Fibroblast of lung (primary cell): Measurements from ENCODE around the gene GPR62. TPM values are rescaled to one million over a fixed set of nuclear protein-coding genes. Genes with fewer than 3 reads are reported as not detected.

Experiments
- DNase-seq, 2 donors: peaks; one replicate each; pipeline versions ENCODE4 v3.0.0 to v3.0.0-alpha.2; 2010; ENCODE audit warnings: low read depth in 2 of 2
- H2AFZ ChIP-seq: 2 replicates; pipeline ENCODE4 v1.5.1; 2012; ENCODE audit warnings: low read length, control low read depth, inconsistent platforms
- H3K27ac ChIP-seq: 2 replicates; pipeline ENCODE4 v1.5.1; 2011; ENCODE audit warnings: low read length, control low read depth; ENCODE audit not compliant: insufficient read depth
- H3K27me3 ChIP-seq: 2 replicates; pipeline ENCODE4 v1.5.1; 2011; ENCODE audit warnings: mild to moderate bottlenecking, low read length; ENCODE audit not compliant: control insufficient read depth, insufficient read depth
- H3K36me3 ChIP-seq: 2 replicates; pipeline ENCODE4 v1.5.1; 2011; ENCODE audit warnings: low read length; ENCODE audit not compliant: control insufficient read depth, insufficient read depth
- H3K4me1 ChIP-seq: 2 replicates; pipeline ENCODE4 v1.5.1; 2011; ENCODE audit warnings: low read length; ENCODE audit not compliant: control insufficient read depth, insufficient read depth; ENCODE audit errors: extremely low read depth
- H3K4me2 ChIP-seq: 2 replicates; pipeline ENCODE4 v1.5.1; 2011; ENCODE audit warnings: low read length, control low read depth; ENCODE audit not compliant: insufficient read depth; ENCODE audit errors: extremely low read depth
- H3K4me3 ChIP-seq, 4 experiments: fragments of 200-600 bp in 1 of 4; sonication (generic) in 1 of 4; replicated peaks in 1 of 4; 2 replicates each; pipeline ENCODE4 v1.5.1; 2011 to 2016; ENCODE audit warnings: low read length in 4 of 4, low read depth in 3 of 4, mild to moderate bottlenecking in 3 of 4, control low read depth in 2 of 4, inconsistent platforms in 1 of 4, mixed read lengths in 1 of 4; ENCODE audit not compliant: insufficient read depth in 1 of 4; ENCODE audit errors: control extremely low read depth in 1 of 4
- H3K79me2 ChIP-seq: 2 replicates; pipeline ENCODE4 v1.5.1; 2012; ENCODE audit warnings: mild to moderate bottlenecking, low read length, inconsistent platforms; ENCODE audit not compliant: control insufficient read depth, insufficient read depth
- H3K9ac ChIP-seq: 2 replicates; pipeline ENCODE4 v1.5.1; 2011; ENCODE audit warnings: mild to moderate bottlenecking, low read length, control low read depth; ENCODE audit not compliant: insufficient read depth
- H3K9me3 ChIP-seq: 2 replicates; pipeline ENCODE4 v1.5.1; 2012; ENCODE audit warnings: low read depth, low read length; ENCODE audit not compliant: control insufficient read depth, insufficient read depth
- H4K20me1 ChIP-seq: 2 replicates; pipeline ENCODE4 v1.5.1; 2011; ENCODE audit warnings: low read length; ENCODE audit not compliant: control insufficient read depth, insufficient read depth; ENCODE audit errors: extremely low read depth
- EZH2 ChIP-seq: IDR thresholded peaks from 2 replicates; pipeline ENCODE4 v1.5.1; 2012; ENCODE audit warnings: low read length, control low read depth, mild to moderate bottlenecking; ENCODE audit errors: missing control alignments
- polyA plus RNA-seq, 2 donors: library from polyadenylated mRNA; depleted of rRNA in 1 of 2; stranded (reverse) in 1 of 2; unstranded in 1 of 2; fragments of >200 nt; gene quantifications; 2 replicates each; pipeline ENCODE4 v1.2.1, GENCODE V29; 2011 to 2012; ENCODE audit warnings: missing spikeins in 1 of 2
- total RNA-seq: library from RNA; depleted of rRNA; stranded (reverse); fragments of >200 nt; gene quantifications from 2 replicates; pipeline ENCODE4 v1.2.1, GENCODE V29; 2014
- TF ChIP-seq, protein P1 (sequence below), 2 donors: IDR thresholded peaks in 1 of 2; conservative IDR thresholded peaks in 1 of 2; 1 replicate in 1 of 2; 2 replicates in 1 of 2; pipeline ENCODE4 v1.5.1; 2011 to 2012; ENCODE audit warnings: low read length in 2 of 2, control low read depth in 1 of 2, inconsistent platforms in 1 of 2, low read depth in 1 of 2, mild to moderate bottlenecking in 1 of 2

Gene GPR62
- total and polyA plus RNA-seq, 2 donors (not counting 1 experiment from before 2014, with no cell fraction given) = under 0.01 TPM; not detected in 1

- Histone ChIP-seq H3K4me1 (peaks cover 13% of the 10 kb centered on the region), H3K36me3 (peaks cover 3% of the 10 kb centered on the region), H3K4me2 (no peak overlapping the region), H3K27ac (no peak overlapping the region), H3K9ac (no peak overlapping the region), H4K20me1 (no peaks in the 10 kb centered on the region), H3K27me3 (no peaks in the 10 kb centered on the region), H3K79me2 (peaks cover 1% of the 10 kb centered on the region), H3K9me3 (no peaks in the 10 kb centered on the region), H2AFZ (no peak overlapping the region), H3K4me3 (no peak overlapping the region)
- no peak for TF ChIP-seq EZH2
- TF ChIP-seq, protein P1, sequence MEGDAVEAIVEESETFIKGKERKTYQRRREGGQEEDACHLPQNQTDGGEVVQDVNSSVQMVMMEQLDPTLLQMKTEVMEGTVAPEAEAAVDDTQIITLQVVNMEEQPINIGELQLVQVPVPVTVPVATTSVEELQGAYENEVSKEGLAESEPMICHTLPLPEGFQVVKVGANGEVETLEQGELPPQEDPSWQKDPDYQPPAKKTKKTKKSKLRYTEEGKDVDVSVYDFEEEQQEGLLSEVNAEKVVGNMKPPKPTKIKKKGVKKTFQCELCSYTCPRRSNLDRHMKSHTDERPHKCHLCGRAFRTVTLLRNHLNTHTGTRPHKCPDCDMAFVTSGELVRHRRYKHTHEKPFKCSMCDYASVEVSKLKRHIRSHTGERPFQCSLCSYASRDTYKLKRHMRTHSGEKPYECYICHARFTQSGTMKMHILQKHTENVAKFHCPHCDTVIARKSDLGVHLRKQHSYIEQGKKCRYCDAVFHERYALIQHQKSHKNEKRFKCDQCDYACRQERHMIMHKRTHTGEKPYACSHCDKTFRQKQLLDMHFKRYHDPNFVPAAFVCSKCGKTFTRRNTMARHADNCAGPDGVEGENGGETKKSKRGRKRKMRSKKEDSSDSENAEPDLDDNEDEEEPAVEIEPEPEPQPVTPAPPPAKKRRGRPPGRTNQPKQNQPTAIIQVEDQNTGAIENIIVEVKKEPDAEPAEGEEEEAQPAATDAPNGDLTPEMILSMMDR (conservative IDR thresholded peaks at IDR 0.05 in 1 of 2, IDR thresholded peaks at IDR 0.05 in 1 of 2; ENCODE audit: low read depth in 1 of 2, low read length in 2 of 2) = no peak
- no peak for DNase-seq
These were observed 9.1 kb upstream of the GPR62 start for GRCh38 chr3:51945926-51946705.

GRCh38 chr3:51946796-51947195, 8.4 kb upstream of the GPR62 start:
- H3K4me2 ChIP-seq = no peak overlapping the region
- H3K27ac ChIP-seq = no peak overlapping the region
- TF ChIP-seq, protein P1 (conservative IDR thresholded peaks at IDR 0.05 in 1 of 2, IDR thresholded peaks at IDR 0.05 in 1 of 2; ENCODE audit: low read depth in 1 of 2, low read length in 2 of 2) = no peak
- no peak for TF ChIP-seq EZH2
- no peak overlapping the region for H3K9ac ChIP-seq
- no peaks in the 10 kb centered on the region for H3K27me3 ChIP-seq
- no peaks in the 10 kb centered on the region for H3K79me2 ChIP-seq
- no peak overlapping the region for H2AFZ ChIP-seq
- H3K4me1 ChIP-seq = peaks cover 13% of the 10 kb centered on the region
- H3K4me3 ChIP-seq = no peak overlapping the region
- no peak for DNase-seq
- peaks cover 3% of the 10 kb centered on the region for H3K36me3 ChIP-seq
- no peaks in the 10 kb centered on the region for H4K20me1 ChIP-seq
- H3K9me3 ChIP-seq = no peaks in the 10 kb centered on the region

DNA sequence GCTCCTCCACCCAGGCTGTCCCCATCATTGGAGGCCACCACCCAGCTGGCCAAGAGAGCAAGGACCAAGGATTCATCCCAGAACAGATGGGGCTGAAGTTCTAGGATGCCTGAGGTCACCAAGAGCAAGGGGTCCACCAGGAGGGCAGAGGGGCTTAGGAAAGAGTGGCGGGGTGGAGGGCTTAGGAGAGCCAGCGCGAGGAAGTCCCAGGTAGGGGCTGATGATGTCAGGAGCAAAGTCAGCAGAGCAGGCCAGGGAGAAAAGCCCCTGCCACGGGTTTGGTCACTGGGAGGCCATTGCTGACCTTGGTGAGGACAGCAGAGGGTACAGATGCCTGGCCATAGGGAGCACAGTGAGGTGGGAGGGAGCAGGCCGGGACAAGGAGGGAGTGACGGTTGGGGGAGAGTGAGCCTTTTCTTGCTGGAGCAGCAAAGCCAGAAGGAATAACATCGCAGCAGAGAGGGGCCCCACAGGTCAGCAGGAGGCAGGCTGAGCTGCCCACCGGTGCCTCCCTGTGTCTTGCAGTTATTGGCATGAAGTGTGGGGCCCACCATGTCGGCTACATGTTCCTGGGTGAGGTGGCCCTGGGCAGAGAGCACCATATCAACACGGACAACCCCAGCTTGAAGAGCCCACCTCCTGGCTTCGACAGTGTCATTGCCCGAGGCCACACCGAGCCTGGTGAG, 7.8 kb upstream of the GPR62 start:
- Histone ChIP-seq H3K4me3 (no peak overlapping the region), H3K27me3 (no peaks in the 10 kb centered on the region), H2AFZ (no peak overlapping the region), H4K20me1 (no peaks in the 10 kb centered on the region), H3K4me1 (peaks cover 10% of the 10 kb centered on the region), H3K4me2 (no peak overlapping the region), H3K9me3 (no peaks in the 10 kb centered on the region), H3K9ac (no peak overlapping the region), H3K36me3 (peaks cover 3% of the 10 kb centered on the region), H3K79me2 (no peaks in the 10 kb centered on the region), H3K27ac (no peak overlapping the region)
- TF ChIP-seq, protein P1 (conservative IDR thresholded peaks at IDR 0.05 in 1 of 2, IDR thresholded peaks at IDR 0.05 in 1 of 2; ENCODE audit: low read depth in 1 of 2, low read length in 2 of 2) = no peak
- no peak for TF ChIP-seq EZH2
- DNase-seq = no peak
